Activated CD4-positive, alpha-beta T cell treated with anti-CD3 and anti-CD28 coated beads for 36 hours (primary cell): ENCODE results near the gene KIF3B. TPM values are rescaled to one million over a fixed set of nuclear protein-coding genes. Genes with fewer than 3 reads are reported as not detected.
"Not testable (repeated sequence)": the region's sequence is repeated elsewhere in the genome, so short reads cannot be mapped to it uniquely, and the experiment has no call there.

Experiments
- ATAC-seq: fragments of 200-7000 bp; cut with Tn5 transposase; one replicate; pipeline ENCODE4 v1.10.0; 2021; ENCODE audit warnings: mild to moderate bottlenecking, moderate library complexity
- CTCF ChIA-PET: fragments of 350-600 bp; sonication (Branson Sonifier 250); formaldehyde crosslinking; loops from one replicate; lab custom pipeline; 2021; ENCODE audit warnings: antibody characterized with exemption; lab: Charles Lee
- POLR2A ChIA-PET: fragments of 350-600 bp; sonication (Branson Sonifier 250); formaldehyde crosslinking; loops from one replicate; lab custom pipeline; 2021; ENCODE audit warnings: antibody characterized with exemption, inconsistent platforms; lab: Charles Lee
- DNase-seq: peaks from one replicate; pipeline ENCODE4 v3.0.0-alpha.2; 2020
- H3K27ac Mint-ChIP-seq: one replicate; pipeline ENCODE4 v1.8.0; 2021; ENCODE audit warnings: mixed read lengths
- H3K27me3 Mint-ChIP-seq: one replicate; pipeline ENCODE4 v1.8.0; 2021; ENCODE audit warnings: mixed read lengths
- H3K36me3 Mint-ChIP-seq: one replicate; pipeline ENCODE4 v1.8.0; 2021; ENCODE audit warnings: low read depth, mixed read lengths
- H3K4me1 Mint-ChIP-seq: one replicate; pipeline ENCODE4 v1.8.0; 2021; ENCODE audit warnings: mixed read lengths
- H3K4me3 Mint-ChIP-seq: one replicate; pipeline ENCODE4 v1.8.0; 2021; ENCODE audit warnings: mild to moderate bottlenecking, moderate library complexity, mixed read lengths
- H3K9me3 Mint-ChIP-seq: one replicate; pipeline ENCODE4 v1.8.0; 2021; ENCODE audit warnings: low read depth, mixed read lengths
- intact Hi-C, 2 experiments: fragments of 100-400 bp; cut with DNase I in 1 of 2; cut with micrococcal nuclease in 1 of 2; formaldehyde crosslinking; loops; one replicate each; pipeline versions ENCODE4 v1.14.2 to v1.15.1; 2022 to 2024; cut with DNase I, micrococcal nuclease
- total RNA-seq, 2 experiments: library from RNA; stranded (reverse); gene quantifications; one replicate each; pipeline ENCODE4 v1.2.3, GENCODE V29; 2021

The KIF3B gene
- total RNA-seq, 2 experiments from 2014 or later = 39.9 to 40.7 TPM

- Mint-ChIP-seq H3K36me3 (peaks cover 21% of the 10 kb centered on the region), H3K4me1 (peaks cover 12% of the 10 kb centered on the region)
- H3K4me3 Mint-ChIP-seq, H3K27ac Mint-ChIP-seq, H3K27me3 Mint-ChIP-seq, H3K9me3 Mint-ChIP-seq, CTCF ChIA-PET, DNase-seq, intact Hi-C loops, POLR2A ChIA-PET, ATAC-seq: not testable (repeated sequence)
These were observed 63.6 kb downstream of the KIF3B start for GRCh38 chr20:32341053-32341452.

GRCh38 chr20:32343439-32343838, 66.0 kb downstream of the KIF3B start:
- Mint-ChIP-seq H3K4me1 (peaks cover 6% of the 10 kb centered on the region), H3K27ac (no peak overlapping the region)
- intact Hi-C loops = no loop called here

GRCh38 chr20:32344835-32345506, 67.5 kb downstream of the KIF3B start:
- ChIA-PET POLR2A (interaction anchor here (0.6 to 0.7 kb wide), 3 partner anchors 12 to 136 kb away, joined by 3 read pairs; no protein-coding TSS in a partner anchor), CTCF (interaction anchor here (1.2 kb wide), 1 partner anchor 8 kb away, joined by 3 read pairs; no protein-coding TSS in a partner anchor)
- Mint-ChIP-seq H3K9me3 (no peaks in the 10 kb centered on the region), H3K4me1 (peaks cover 6% of the 10 kb centered on the region), H3K27me3 (no peaks in the 10 kb centered on the region), H3K36me3 (peaks cover 19% of the 10 kb centered on the region), H3K4me3 (no peak overlapping the region), H3K27ac (no peak overlapping the region)
- ATAC-seq = no peak
- intact Hi-C loops = no loop called here
- DNase-seq = no peak

More at GRCh38 chr20:32343439-32343838, 66.0 kb downstream of the KIF3B start:
- Mint-ChIP-seq H3K27me3 (no peaks in the 10 kb centered on the region), H3K9me3 (no peaks in the 10 kb centered on the region), H3K36me3 (peaks cover 24% of the 10 kb centered on the region), H3K4me3 (no peak overlapping the region)
- DNase-seq = no peak
- POLR2A ChIA-PET = no interaction called here
- no peak for ATAC-seq
- CTCF ChIA-PET = interaction anchor here (0.6 kb wide), 1 partner anchor 15 kb away, joined by 4 read pairs; no protein-coding TSS in a partner anchor

GRCh38 chr20:32348207-32348606, 70.8 kb downstream of the KIF3B start:
- Mint-ChIP-seq H3K4me1 (no peaks in the 10 kb centered on the region), H3K9me3 (no peaks in the 10 kb centered on the region), H3K27me3 (no peaks in the 10 kb centered on the region), H3K36me3 (peaks cover 13% of the 10 kb centered on the region), H3K4me3 (no peak overlapping the region), H3K27ac (no peak overlapping the region)
- POLR2A ChIA-PET = no interaction called here
- ATAC-seq = no peak
- CTCF ChIA-PET = interaction anchor here (1.0 kb wide), 1 partner anchor 12 kb away, joined by 3 read pairs; no protein-coding TSS in a partner anchor
- DNase-seq = no peak
- intact Hi-C loops = no loop called here

- CTCF ChIA-PET = no interaction called here
- POLR2A ChIA-PET = interaction anchor here (0.6 kb wide), 1 partner anchor 89 kb away, joined by 3 read pairs; no protein-coding TSS in a partner anchor
- peaks cover 17% of the 10 kb centered on the region for H3K4me1 Mint-ChIP-seq
- H3K27ac Mint-ChIP-seq = no peak overlapping the region
- ATAC-seq (no peak), DNase-seq (no peak)
- intact Hi-C loops = no loop called here
- no peaks in the 10 kb centered on the region for H3K9me3 Mint-ChIP-seq
- H3K36me3 Mint-ChIP-seq = peaks cover 13% of the 10 kb centered on the region
- no peaks in the 10 kb centered on the region for H3K27me3 Mint-ChIP-seq
- no peak overlapping the region for H3K4me3 Mint-ChIP-seq
These were observed 73.0 kb downstream of the KIF3B start for GRCh38 chr20:32350421-32350820.

- Mint-ChIP-seq H3K27ac (no peak overlapping the region), H3K36me3 (peaks cover 13% of the 10 kb centered on the region), H3K4me1 (peaks cover 32% of the 10 kb centered on the region), H3K27me3 (no peaks in the 10 kb centered on the region), H3K4me3 (no peak overlapping the region), H3K9me3 (no peaks in the 10 kb centered on the region)
- CTCF ChIA-PET = no interaction called here
- no peak for ATAC-seq
- intact Hi-C loops = loop anchor here in 1 of 2 experiments (1.0 kb wide), 1 partner anchor 13 kb away; no protein-coding TSS in a partner anchor
- POLR2A ChIA-PET = no interaction called here
- DNase-seq = no peak
These were observed 74.8 kb downstream of the KIF3B start for GRCh38 chr20:32352121-32352720.

- ATAC-seq (no peak), DNase-seq (no peak)
- intact Hi-C loops = no loop called here
- Mint-ChIP-seq H3K27ac (peak overlapping the region; percentile 87), H3K4me1 (peaks cover 35% of the 10 kb centered on the region), H3K36me3 (peaks cover 5% of the 10 kb centered on the region), H3K4me3 (no peak overlapping the region), H3K9me3 (no peaks in the 10 kb centered on the region), H3K27me3 (no peaks in the 10 kb centered on the region)
- ChIA-PET CTCF (interaction anchor here (2.9 kb wide), 1 partner anchor 21 kb away, joined by 8 read pairs; no protein-coding TSS in a partner anchor), POLR2A (interaction anchor here (0.6 kb wide), 2 partner anchors 238 to 244 kb away, joined by 3 read pairs; no protein-coding TSS in a partner anchor)
These were observed 76.5 kb downstream of the KIF3B start for GRCh38 chr20:32353848-32354496.

- peak; percentile 28 for ATAC-seq
- intact Hi-C loops = loop anchor here (1.0 to 5.0 kb wide), 4 partner anchors 22 to 633 kb away; partner anchors contain the start of gene BCL2L1 (in 1 of the 2)
- peak overlapping the region; percentile 87 for H3K27ac Mint-ChIP-seq
- POLR2A ChIA-PET = interaction anchor here (0.6 to 0.9 kb wide), 2 partner anchors 70 to 238 kb away, joined by 3 to 7 read pairs; no protein-coding TSS in a partner anchor
- peak; percentile 50 for DNase-seq
- peaks cover 40% of the 10 kb centered on the region for H3K4me1 Mint-ChIP-seq
- peak overlapping the region; percentile 38 for H3K4me3 Mint-ChIP-seq
- CTCF ChIA-PET = interaction anchor here (2.9 kb wide), 1 partner anchor 22 kb away, joined by 8 read pairs; no protein-coding TSS in a partner anchor
- H3K9me3 Mint-ChIP-seq = no peaks in the 10 kb centered on the region
- peaks cover 10% of the 10 kb centered on the region for H3K36me3 Mint-ChIP-seq
- no peaks in the 10 kb centered on the region for H3K27me3 Mint-ChIP-seq
These were observed 77.4 kb downstream of the KIF3B start for GRCh38 chr20:32354592-32355416.

GRCh38 chr20:32355417-32355841, 78.0 kb downstream of the KIF3B start:
- Mint-ChIP-seq H3K9me3 (no peaks in the 10 kb centered on the region), H3K27ac (peak overlapping the region; percentile 87), H3K27me3 (no peaks in the 10 kb centered on the region), H3K36me3 (peaks cover 16% of the 10 kb centered on the region), H3K4me3 (peak overlapping the region; percentile 38), H3K4me1 (peaks cover 45% of the 10 kb centered on the region)
- peak; percentile 54 for DNase-seq
- intact Hi-C loops = loop anchor here (1.0 to 5.0 kb wide), 4 partner anchors 22 to 633 kb away; partner anchors contain the start of gene BCL2L1 (in 1 of the 2)
- ChIA-PET POLR2A (interaction anchor here (0.6 to 0.9 kb wide), 2 partner anchors 70 to 100 kb away, joined by 4 to 7 read pairs; no protein-coding TSS in a partner anchor), CTCF (interaction anchor here (2.9 kb wide), 1 partner anchor 23 kb away, joined by 8 read pairs; no protein-coding TSS in a partner anchor)
- peak; percentile 46 for ATAC-seq
